Peyer's patch (tissue), 4 donors: Measurements from ENCODE around the gene SPR.

Experiments used
- POLR2A ChIP-seq, 2 donors: fragments of 450-650 bp; IDR thresholded peaks; one replicate each; pipeline ENCODE4 v1.5.1; 2017; ENCODE audit warnings: antibody characterized with exemption in 2 of 2, mild to moderate bottlenecking in 2 of 2, moderate library complexity in 2 of 2
- TF ChIP-seq, protein P1 (sequence below), 6 experiments: fragments of 450-650 bp in 4 of 6; fragments of 200-600 bp in 2 of 6; sonication (generic) in 1 of 6; IDR thresholded peaks; one replicate each; pipeline ENCODE4 v1.5.1; 2017 to 2019; ENCODE audit warnings: antibody characterized with exemption in 6 of 6, mild to moderate bottlenecking in 3 of 6, moderate library complexity in 1 of 6

- TF ChIP-seq POLR2A (IDR thresholded peaks at IDR 0.05) = no peak
- TF ChIP-seq, protein P1, sequence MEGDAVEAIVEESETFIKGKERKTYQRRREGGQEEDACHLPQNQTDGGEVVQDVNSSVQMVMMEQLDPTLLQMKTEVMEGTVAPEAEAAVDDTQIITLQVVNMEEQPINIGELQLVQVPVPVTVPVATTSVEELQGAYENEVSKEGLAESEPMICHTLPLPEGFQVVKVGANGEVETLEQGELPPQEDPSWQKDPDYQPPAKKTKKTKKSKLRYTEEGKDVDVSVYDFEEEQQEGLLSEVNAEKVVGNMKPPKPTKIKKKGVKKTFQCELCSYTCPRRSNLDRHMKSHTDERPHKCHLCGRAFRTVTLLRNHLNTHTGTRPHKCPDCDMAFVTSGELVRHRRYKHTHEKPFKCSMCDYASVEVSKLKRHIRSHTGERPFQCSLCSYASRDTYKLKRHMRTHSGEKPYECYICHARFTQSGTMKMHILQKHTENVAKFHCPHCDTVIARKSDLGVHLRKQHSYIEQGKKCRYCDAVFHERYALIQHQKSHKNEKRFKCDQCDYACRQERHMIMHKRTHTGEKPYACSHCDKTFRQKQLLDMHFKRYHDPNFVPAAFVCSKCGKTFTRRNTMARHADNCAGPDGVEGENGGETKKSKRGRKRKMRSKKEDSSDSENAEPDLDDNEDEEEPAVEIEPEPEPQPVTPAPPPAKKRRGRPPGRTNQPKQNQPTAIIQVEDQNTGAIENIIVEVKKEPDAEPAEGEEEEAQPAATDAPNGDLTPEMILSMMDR (IDR thresholded peaks at IDR 0.05) = no peak
These were observed 27.5 kb downstream of the SPR start for GRCh38 chr2:72914589-72915319.
